Vagina (tissue), 2 donors: ENCODE data around the gene GTF3A.

Experiments
- POLR2A ChIP-seq, 2 donors: fragments of 450-650 bp; IDR thresholded peaks; one replicate each; pipeline ENCODE4 v1.6.1; 2017; ENCODE audit warnings: antibody characterized with exemption in 2 of 2, mild to moderate bottlenecking in 2 of 2, moderate library complexity in 2 of 2
- POLR2AphosphoS5 ChIP-seq, 2 donors: sonication (generic); formaldehyde crosslinking; IDR thresholded peaks; one replicate each; pipeline ENCODE4 v1.9.0; 2017; ENCODE audit warnings: antibody characterized with exemption in 2 of 2, mild to moderate bottlenecking in 2 of 2, low read depth in 1 of 2; ENCODE audit not compliant: insufficient read depth in 1 of 2
- TF ChIP-seq, protein P1 (sequence below), 3 experiments: fragments of 450-650 bp in 2 of 3; fragments of 200-600 bp in 1 of 3; sonication (generic) in 1 of 3; IDR thresholded peaks; one replicate each; pipeline ENCODE4 v1.5.1; 2017 to 2019; ENCODE audit warnings: antibody characterized with exemption in 3 of 3, mild to moderate bottlenecking in 2 of 3, moderate library complexity in 2 of 3

DNA sequence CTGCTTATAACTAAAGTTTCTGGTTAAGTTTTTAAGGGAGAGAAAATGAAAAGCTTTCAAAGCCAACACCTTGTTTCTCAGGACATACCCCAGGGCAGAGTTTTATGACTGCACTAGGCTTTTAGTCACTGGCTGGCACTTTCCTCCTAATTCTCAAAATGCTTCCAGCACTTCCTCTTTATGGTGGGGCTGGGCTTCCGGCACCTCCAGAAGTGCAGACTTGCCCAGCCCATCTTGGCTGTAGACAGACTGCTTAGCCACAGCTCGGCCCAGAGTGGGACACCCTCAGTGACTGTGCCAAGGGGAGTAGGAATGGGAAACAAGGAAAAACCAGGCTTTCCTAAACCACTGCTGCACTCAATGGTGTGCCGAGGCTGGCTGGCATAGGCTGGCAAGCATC lies 23.2 kb upstream of the GTF3A start:
- TF ChIP-seq, protein P1, sequence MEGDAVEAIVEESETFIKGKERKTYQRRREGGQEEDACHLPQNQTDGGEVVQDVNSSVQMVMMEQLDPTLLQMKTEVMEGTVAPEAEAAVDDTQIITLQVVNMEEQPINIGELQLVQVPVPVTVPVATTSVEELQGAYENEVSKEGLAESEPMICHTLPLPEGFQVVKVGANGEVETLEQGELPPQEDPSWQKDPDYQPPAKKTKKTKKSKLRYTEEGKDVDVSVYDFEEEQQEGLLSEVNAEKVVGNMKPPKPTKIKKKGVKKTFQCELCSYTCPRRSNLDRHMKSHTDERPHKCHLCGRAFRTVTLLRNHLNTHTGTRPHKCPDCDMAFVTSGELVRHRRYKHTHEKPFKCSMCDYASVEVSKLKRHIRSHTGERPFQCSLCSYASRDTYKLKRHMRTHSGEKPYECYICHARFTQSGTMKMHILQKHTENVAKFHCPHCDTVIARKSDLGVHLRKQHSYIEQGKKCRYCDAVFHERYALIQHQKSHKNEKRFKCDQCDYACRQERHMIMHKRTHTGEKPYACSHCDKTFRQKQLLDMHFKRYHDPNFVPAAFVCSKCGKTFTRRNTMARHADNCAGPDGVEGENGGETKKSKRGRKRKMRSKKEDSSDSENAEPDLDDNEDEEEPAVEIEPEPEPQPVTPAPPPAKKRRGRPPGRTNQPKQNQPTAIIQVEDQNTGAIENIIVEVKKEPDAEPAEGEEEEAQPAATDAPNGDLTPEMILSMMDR (IDR thresholded peaks at IDR 0.05), result no peak
- TF ChIP-seq POLR2A (IDR thresholded peaks at IDR 0.05), result no peak
- TF ChIP-seq POLR2AphosphoS5 (IDR thresholded peaks at IDR 0.05; ENCODE audit: insufficient read depth in 1 of 2, low read depth in 1 of 2), result no peak
